NB4 (cell line): ENCODE measurements around the gene EIF5A.

Experiments used
- CTCF ChIP-seq: IDR thresholded peaks from one replicate; pipeline ENCODE4 v1.5.1; 2012; ENCODE audit warnings: low read depth, low read length
- POLR2A ChIP-seq: IDR thresholded peaks from 2 replicates; pipeline ENCODE4 v1.6.1; 2011; ENCODE audit warnings: mild to moderate bottlenecking; ENCODE audit not compliant: insufficient read length; ENCODE audit errors: extremely low read depth

DNA sequence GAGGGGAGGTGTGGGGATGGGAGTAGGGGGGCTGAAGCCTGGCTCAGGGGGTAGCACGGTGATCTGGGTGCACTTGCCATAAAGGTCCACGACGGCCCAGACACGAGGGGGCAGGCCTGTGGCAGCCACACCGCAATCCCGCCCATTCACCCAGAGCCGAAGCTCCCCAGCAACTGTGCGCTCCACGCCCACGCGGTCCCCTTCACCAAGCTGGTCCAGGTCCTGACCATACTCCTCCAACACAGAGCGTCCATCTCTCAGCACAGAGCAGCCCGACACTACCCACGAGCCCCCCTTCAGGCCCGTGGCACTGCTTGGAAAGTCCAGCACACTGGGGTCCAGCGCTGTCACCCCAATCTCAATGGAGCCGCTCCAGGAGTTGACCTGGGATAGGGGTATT lies 20.1 kb downstream of the EIF5A start:
- TF ChIP-seq POLR2A (no peak), CTCF (no peak)
